BJ (cell line): ENCODE results near the gene PCDH1. TPM values are rescaled to one million over a fixed set of nuclear protein-coding genes. Genes with fewer than 3 reads are reported as not detected.

Source experiments
- CTCF ChIA-PET: fragments of 350-600 bp; formaldehyde crosslinking; extraction: SDS; loops from one replicate; lab custom pipeline; 2021; ENCODE audit warnings: antibody characterized with exemption, inconsistent platforms; lab: Yijun Ruan, JAX
- POLR2A ChIA-PET: fragments of 300-600 bp; sonication (Branson Sonifier 250); formaldehyde crosslinking; extraction: SDS; loops from one replicate; lab custom pipeline; 2021; ENCODE audit warnings: antibody characterized with exemption; lab: Charles Lee
- DNase-seq: peaks from one replicate; pipeline ENCODE4 v3.0.0-alpha.2; 2011; ENCODE audit warnings: low read depth
- H3K27me3 ChIP-seq: 2 replicates; pipeline ENCODE4 v1.6.0; 2011; ENCODE audit warnings: low read length; ENCODE audit not compliant: control insufficient read depth, insufficient read depth
- H3K36me3 ChIP-seq: 2 replicates; pipeline ENCODE4 v1.5.1; 2011; ENCODE audit warnings: low read length; ENCODE audit not compliant: control insufficient read depth, insufficient read depth
- H3K4me3 ChIP-seq: 2 replicates; pipeline ENCODE4 v1.5.1; 2011; ENCODE audit warnings: low read depth, mild to moderate bottlenecking, control low read depth, low read length
- polyA plus RNA-seq: library from polyadenylated mRNA; depleted of rRNA; stranded (reverse); fragments of >200 nt; gene quantifications from 2 replicates; pipeline ENCODE4 v1.2.3, GENCODE V29; 2011
- TF ChIP-seq, protein P1 (sequence below): IDR thresholded peaks from 2 replicates; pipeline ENCODE4 v1.5.1; 2011; ENCODE audit warnings: low read depth, mild to moderate bottlenecking, control low read depth, inconsistent platforms, low read length, moderate library complexity; ENCODE audit not compliant: insufficient read depth

Gene PCDH1
- polyA plus RNA-seq, 1 experiment: 2.1 TPM

DNA sequence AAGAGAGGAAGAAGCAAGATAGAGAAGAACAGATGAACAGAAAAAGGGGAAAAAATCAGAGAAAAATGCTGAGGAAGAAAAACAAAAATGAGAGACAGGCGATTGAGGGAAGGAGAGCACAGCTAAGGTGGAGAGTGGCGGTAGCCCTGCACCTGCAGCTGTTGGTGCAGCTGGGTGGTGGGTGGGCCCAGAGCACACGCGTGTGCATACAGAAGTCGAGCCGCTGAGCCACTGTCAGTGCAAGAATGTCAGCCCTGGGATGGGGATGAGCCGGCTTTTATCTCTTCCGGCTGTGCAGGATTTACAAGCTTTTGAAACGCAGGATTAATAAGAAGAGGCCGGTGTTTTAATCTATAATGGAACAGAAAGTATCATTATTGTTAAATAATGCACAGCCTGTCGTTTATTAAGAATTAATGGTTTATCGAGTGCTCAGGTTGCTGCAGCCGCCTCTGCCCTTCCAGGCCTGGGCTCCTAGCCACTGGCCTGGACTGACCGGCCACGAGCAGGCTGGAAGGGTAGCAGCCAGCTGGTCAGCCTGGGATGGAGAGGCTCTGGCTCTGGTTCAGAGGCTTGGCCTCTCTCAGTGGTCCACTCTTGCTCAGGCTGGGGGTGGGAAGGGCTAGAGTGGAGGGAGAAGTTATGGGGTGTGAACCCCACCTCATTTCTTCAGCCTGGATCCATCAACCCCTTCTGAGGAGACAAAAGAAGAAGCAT lies 68.7 kb downstream of the PCDH1 start:
- ChIA-PET POLR2A (no interaction called here), CTCF (interaction anchor here (0.6 to 1.1 kb wide), 3 partner anchors 27 to 52 kb away, joined by 3 read pairs; no protein-coding TSS in a partner anchor)
- Histone ChIP-seq H3K4me3 (no peak overlapping the region), H3K27me3 (peaks cover 35% of the 10 kb centered on the region), H3K36me3 (no peaks in the 10 kb centered on the region)
- TF ChIP-seq, protein P1, sequence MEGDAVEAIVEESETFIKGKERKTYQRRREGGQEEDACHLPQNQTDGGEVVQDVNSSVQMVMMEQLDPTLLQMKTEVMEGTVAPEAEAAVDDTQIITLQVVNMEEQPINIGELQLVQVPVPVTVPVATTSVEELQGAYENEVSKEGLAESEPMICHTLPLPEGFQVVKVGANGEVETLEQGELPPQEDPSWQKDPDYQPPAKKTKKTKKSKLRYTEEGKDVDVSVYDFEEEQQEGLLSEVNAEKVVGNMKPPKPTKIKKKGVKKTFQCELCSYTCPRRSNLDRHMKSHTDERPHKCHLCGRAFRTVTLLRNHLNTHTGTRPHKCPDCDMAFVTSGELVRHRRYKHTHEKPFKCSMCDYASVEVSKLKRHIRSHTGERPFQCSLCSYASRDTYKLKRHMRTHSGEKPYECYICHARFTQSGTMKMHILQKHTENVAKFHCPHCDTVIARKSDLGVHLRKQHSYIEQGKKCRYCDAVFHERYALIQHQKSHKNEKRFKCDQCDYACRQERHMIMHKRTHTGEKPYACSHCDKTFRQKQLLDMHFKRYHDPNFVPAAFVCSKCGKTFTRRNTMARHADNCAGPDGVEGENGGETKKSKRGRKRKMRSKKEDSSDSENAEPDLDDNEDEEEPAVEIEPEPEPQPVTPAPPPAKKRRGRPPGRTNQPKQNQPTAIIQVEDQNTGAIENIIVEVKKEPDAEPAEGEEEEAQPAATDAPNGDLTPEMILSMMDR: no peak
- DNase-seq: no peak

DNA sequence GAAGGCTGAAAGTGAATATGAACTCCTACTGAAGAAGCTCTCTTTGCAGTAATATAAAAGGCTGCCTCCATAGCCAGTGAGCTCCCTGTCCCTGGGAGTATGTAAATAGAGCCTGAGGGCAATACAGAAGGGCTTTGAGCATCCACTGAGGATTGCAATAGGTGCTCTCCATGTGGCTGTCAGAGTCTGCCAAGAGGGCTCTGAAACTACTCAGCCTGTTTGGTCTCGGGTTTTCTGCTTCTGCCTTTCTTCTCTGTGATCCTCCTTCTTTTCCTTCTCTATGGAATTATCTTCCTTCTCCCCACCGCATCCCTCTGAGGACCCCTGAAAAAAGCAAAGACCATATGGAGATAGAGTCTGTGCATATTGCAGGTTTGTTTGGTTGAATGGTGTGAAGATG lies 69.4 kb downstream of the PCDH1 start:
- H3K36me3 ChIP-seq: no peaks in the 10 kb centered on the region
- H3K4me3 ChIP-seq: no peak overlapping the region
- no peak for DNase-seq
- peaks cover 37% of the 10 kb centered on the region for H3K27me3 ChIP-seq
- ChIA-PET CTCF (interaction anchor here (0.6 to 1.2 kb wide), 3 partner anchors 28 to 70 kb away, joined by 3 read pairs; partner anchors contain the start of gene PCDH1), POLR2A (interaction anchor here (0.6 kb wide), 1 partner anchor 28 kb away, joined by 3 read pairs; no protein-coding TSS in a partner anchor)
- TF ChIP-seq, protein P1: no peak

DNA sequence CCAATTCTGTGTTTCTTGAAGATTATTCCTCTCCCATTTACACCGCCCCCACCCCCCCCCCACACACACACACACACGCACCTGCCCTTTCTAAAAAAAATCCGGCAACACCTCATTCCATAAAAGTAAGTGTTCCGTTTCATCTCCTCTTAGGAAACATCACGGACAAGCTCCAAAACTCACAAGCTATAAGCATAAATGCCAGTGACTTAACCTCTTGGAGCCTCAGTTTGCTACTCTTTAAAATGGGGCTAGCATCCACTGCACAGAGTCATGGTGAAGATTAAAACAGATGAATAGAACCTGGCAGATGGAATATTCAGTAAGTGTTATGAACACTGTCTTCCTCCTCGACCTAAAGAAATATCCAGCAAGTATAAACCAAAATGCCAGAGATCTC lies 70.5 kb downstream of the PCDH1 start:
- TF ChIP-seq, protein P1: no peak
- ChIA-PET POLR2A (no interaction called here), CTCF (interaction anchor here (1.2 kb wide), 1 partner anchor 71 kb away, joined by 3 read pairs; the partner anchor contains the start of gene PCDH1)
- Histone ChIP-seq H3K27me3 (peaks cover 43% of the 10 kb centered on the region), H3K36me3 (no peaks in the 10 kb centered on the region), H3K4me3 (no peak overlapping the region)
- DNase-seq: no peak

DNA sequence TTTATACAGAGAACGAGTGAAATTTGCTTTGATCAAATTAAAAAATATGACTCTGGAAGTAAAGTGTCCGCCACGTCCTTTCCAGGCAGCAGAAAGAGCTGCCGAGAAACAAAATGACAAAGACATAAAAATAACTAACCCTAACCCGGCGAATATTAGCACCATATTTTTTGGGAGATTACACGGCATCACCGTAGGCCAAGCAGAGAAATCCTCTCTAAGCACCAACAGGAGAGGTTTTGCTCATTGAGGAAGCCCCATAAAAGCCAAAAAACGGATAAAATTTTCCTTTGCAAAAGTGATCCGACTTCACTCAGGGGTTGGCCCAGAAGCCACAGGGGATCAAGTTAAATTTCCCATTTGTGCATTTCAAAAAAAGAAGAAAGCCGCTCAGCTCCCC lies 70.9 kb downstream of the PCDH1 start:
- Histone ChIP-seq H3K36me3 (no peaks in the 10 kb centered on the region), H3K4me3 (no peak overlapping the region), H3K27me3 (peaks cover 44% of the 10 kb centered on the region)
- CTCF ChIA-PET: interaction anchor here (1.2 kb wide), 1 partner anchor 71 kb away, joined by 3 read pairs; the partner anchor contains the start of gene PCDH1
- DNase-seq: no peak
- TF ChIP-seq, protein P1: no peak
- POLR2A ChIA-PET: no interaction called here

DNA sequence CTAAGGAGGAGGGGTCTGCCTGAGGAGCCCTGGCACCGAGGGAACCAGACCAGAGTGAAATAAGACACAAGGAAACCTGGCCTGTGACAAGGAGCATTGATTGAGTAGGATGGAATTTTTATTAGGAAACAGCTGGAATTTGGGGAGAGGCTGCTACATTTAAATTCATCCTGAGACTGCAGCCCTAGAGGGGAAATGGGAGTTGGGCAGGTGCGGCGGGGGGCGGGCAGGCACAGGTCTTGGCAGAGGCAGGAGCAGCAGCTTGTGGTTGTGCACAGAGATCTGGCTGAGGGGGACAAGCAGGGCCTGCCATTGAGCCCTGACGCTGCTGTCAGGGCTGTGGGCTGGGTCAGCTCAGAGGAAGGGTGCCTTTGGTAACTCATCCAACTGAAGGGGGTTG lies 71.6 kb downstream of the PCDH1 start:
- DNase-seq: no peak
- H3K36me3 ChIP-seq: no peaks in the 10 kb centered on the region
- ChIA-PET POLR2A (no interaction called here), CTCF (no interaction called here)
- TF ChIP-seq, protein P1: no peak
- peaks cover 43% of the 10 kb centered on the region for H3K27me3 ChIP-seq
- H3K4me3 ChIP-seq: no peak overlapping the region
